GM19043 (cell line): ENCODE measurements around the gene HUNK.
A peak's percentile ranks its signal among the peaks of the same experiment; 100 is the strongest.
"Not testable (repeated sequence)": the region's sequence is repeated elsewhere in the genome, so short reads cannot be mapped to it uniquely, and the experiment has no call there.

Source experiments
- ATAC-seq: cut with Tn5 transposase; IDR thresholded peaks from one replicate; pipeline ENCODE4 v1.9.1; 2021; ENCODE audit warnings: low read depth; ENCODE audit not compliant: unreplicated experiment

The HUNK gene

GRCh38 chr21:31872452-31873274 is at the start of gene HUNK:
Gene HUNK, plus strand, starts transcription at chr21:31873020. Its CDS starts 655 bp downstream, at chr21:31873675.
- ATAC-seq: no peak

GRCh38 chr21:31829736-31830472 is 42.9 kb upstream of the HUNK start:
- no peak for ATAC-seq

- no peak for ATAC-seq
These were observed 42.1 kb upstream of the HUNK start for GRCh38 chr21:31830701-31831100.

GRCh38 chr21:31837041-31837440 is 35.8 kb upstream of the HUNK start:
- ATAC-seq: no peak

- no peak for ATAC-seq
These were observed 35.0 kb upstream of the HUNK start for GRCh38 chr21:31837618-31838390.

GRCh38 chr21:31838586-31839355 is 34.0 kb upstream of the HUNK start:
- no peak for ATAC-seq

- ATAC-seq: no peak
These were observed 28.6 kb upstream of the HUNK start for GRCh38 chr21:31844206-31844605.

- no peak for ATAC-seq
These were observed 27.6 kb upstream of the HUNK start for GRCh38 chr21:31845151-31845729.

- no peak for ATAC-seq
These were observed 26.1 kb upstream of the HUNK start for GRCh38 chr21:31846690-31847089.

- no peak for ATAC-seq
These were observed 25.1 kb upstream of the HUNK start for GRCh38 chr21:31847761-31848160.

GRCh38 chr21:31848326-31848985 is 24.4 kb upstream of the HUNK start:
- no peak for ATAC-seq

GRCh38 chr21:31850886-31851285 is 21.9 kb upstream of the HUNK start:
- no peak for ATAC-seq

- ATAC-seq: no peak
These were observed 17.6 kb upstream of the HUNK start for GRCh38 chr21:31855180-31855579.

GRCh38 chr21:31857096-31857495 is 15.7 kb upstream of the HUNK start:
- no peak for ATAC-seq

- ATAC-seq: not testable (repeated sequence)
These were observed 15.2 kb upstream of the HUNK start for GRCh38 chr21:31857631-31858030.

GRCh38 chr21:31860851-31861250 is 12.0 kb upstream of the HUNK start:
- no peak for ATAC-seq

- no peak for ATAC-seq
These were observed 10.7 kb upstream of the HUNK start for GRCh38 chr21:31862078-31862477.

- no peak for ATAC-seq
These were observed 7.3 kb upstream of the HUNK start for GRCh38 chr21:31865429-31865970.

- peak; percentile 59 for ATAC-seq
These were observed 6.7 kb upstream of the HUNK start for GRCh38 chr21:31866077-31866511.
